Endothelial cell of umbilical vein (primary cell): ENCODE results near the gene DCUN1D2. TPM values are rescaled to one million over a fixed set of nuclear protein-coding genes. Genes with fewer than 3 reads are reported as not detected.

Source experiments
- BruUV-seq: library from RNA; stranded (reverse); fragments of 400-500 nt; replicated peaks from 2 replicates; lab custom pipeline; 2021; lab: Mats Ljungman, UMichigan
- CTCF ChIA-PET: fragments of 300-600, 350-600 bp; sonication (Branson Sonifier 250); formaldehyde crosslinking; loops from one replicate; lab custom pipeline; 2021; ENCODE audit warnings: antibody characterized with exemption, inconsistent platforms; lab: Charles Lee
- POLR2A ChIA-PET: fragments of 300-600, 350-600 bp; sonication (Branson Sonifier 250); formaldehyde crosslinking; loops from one replicate; lab custom pipeline; 2021; ENCODE audit warnings: antibody characterized with exemption, inconsistent platforms; lab: Charles Lee
- DNase-seq: peaks from one replicate; pipeline ENCODE4 v3.0.0-alpha.2; 2011; ENCODE audit warnings: low read depth, low spot score
- FAIRE-seq: peaks from 2 replicates; lab custom pipeline; 2011; peaks lifted over from hg19 to GRCh38; lab: Jason Lieb, UNC
- H2AFZ ChIP-seq: 2 replicates; pipeline ENCODE4 v1.6.0; 2012; ENCODE audit warnings: low read depth, low read length, control low read depth, inconsistent platforms
- H3K27ac ChIP-seq: 2 replicates; pipeline ENCODE4 v1.5.1; 2011; ENCODE audit warnings: low read depth, mild to moderate bottlenecking, control low read depth, low read length, moderate library complexity; ENCODE audit not compliant: insufficient read depth
- H3K27me3 ChIP-seq, 2 experiments: 2 replicates each; pipeline versions ENCODE4 v1.6.0 to v1.6.1; 2011; ENCODE audit warnings: low read length in 2 of 2, mixed read lengths in 1 of 2; ENCODE audit not compliant: control insufficient read depth in 2 of 2, insufficient read depth in 2 of 2
- H3K36me3 ChIP-seq, 2 experiments: 2 replicates in 1 of 2; 3 replicates in 1 of 2; pipeline ENCODE4 v1.5.1; 2011; ENCODE audit warnings: low read length in 2 of 2, mild to moderate bottlenecking in 1 of 2, moderate library complexity in 1 of 2; ENCODE audit not compliant: control insufficient read depth in 2 of 2, insufficient read depth in 2 of 2; ENCODE audit errors: extremely low read depth in 1 of 2
- H3K4me1 ChIP-seq: 3 replicates; pipeline ENCODE4 v1.5.1; 2011; ENCODE audit warnings: mild to moderate bottlenecking, low read length; ENCODE audit not compliant: control insufficient read depth, insufficient read depth; ENCODE audit errors: extremely low read depth
- H3K4me2 ChIP-seq: 2 replicates; pipeline ENCODE4 v1.6.1; 2011; ENCODE audit warnings: low read length, control low read depth, mixed read lengths; ENCODE audit not compliant: insufficient read depth
- H3K4me3 ChIP-seq, 3 experiments: fragments of 200-600 bp in 1 of 3; sonication (generic), shearing (Covaris generic) in 1 of 3; replicated peaks in 1 of 3; 2 replicates each; pipeline ENCODE4 v1.5.1; 2011 to 2016; ENCODE audit warnings: control low read depth in 3 of 3, low read length in 3 of 3, mild to moderate bottlenecking in 2 of 3, inconsistent platforms in 1 of 3, low read depth in 1 of 3, moderate library complexity in 1 of 3; ENCODE audit not compliant: insufficient read depth in 1 of 3
- H3K79me2 ChIP-seq: 2 replicates; pipeline ENCODE4 v1.6.0; 2012; ENCODE audit warnings: low read length, inconsistent platforms; ENCODE audit not compliant: control insufficient read depth, insufficient read depth
- H3K9ac ChIP-seq: replicated peaks from 2 replicates; pipeline ENCODE3; 2011; ENCODE audit warnings: low read length, control low read depth; ENCODE audit not compliant: insufficient read depth; ENCODE audit errors: extremely low read depth
- H3K9me1 ChIP-seq: replicated peaks from 3 replicates; pipeline ENCODE4 v1.6.0; 2011; ENCODE audit warnings: mild to moderate bottlenecking, low read length; ENCODE audit not compliant: control insufficient read depth, insufficient read depth; ENCODE audit errors: extremely low read depth
- H3K9me3 ChIP-seq: replicated peaks from 2 replicates; pipeline ENCODE4 v1.5.1; 2012; ENCODE audit warnings: low read length, inconsistent platforms; ENCODE audit not compliant: control insufficient read depth, insufficient read depth
- H4K20me1 ChIP-seq: replicated peaks from 2 replicates; pipeline ENCODE3; 2011; ENCODE audit warnings: mild to moderate bottlenecking, low read length; ENCODE audit not compliant: control insufficient read depth, insufficient read depth; ENCODE audit errors: extremely low read depth
- CTCF ChIP-seq, 2 donors: IDR thresholded peaks; 1 replicate in 1 of 2; 2 replicates in 1 of 2; pipeline ENCODE4 v1.5.1; 2011; ENCODE audit warnings: low read length in 2 of 2, mild to moderate bottlenecking in 2 of 2, moderate library complexity in 2 of 2, control low read depth in 1 of 2, inconsistent platforms in 1 of 2, low read depth in 1 of 2; ENCODE audit not compliant: insufficient read depth in 1 of 2; ENCODE audit errors: extremely low read depth in 1 of 2
- FOS ChIP-seq: IDR thresholded peaks from 2 replicates; pipeline ENCODE4 v1.6.1; 2011; ENCODE audit warnings: mild to moderate bottlenecking, low read length, moderate library complexity, borderline replicate concordance; ENCODE audit not compliant: insufficient read depth
- GATA2 ChIP-seq: IDR thresholded peaks from 2 replicates; pipeline ENCODE4 v1.7.0; 2011; ENCODE audit warnings: low read depth, mild to moderate bottlenecking, moderate library complexity, mixed read lengths, low read length; ENCODE audit not compliant: insufficient read length, insufficient read depth
- MAX ChIP-seq: IDR thresholded peaks from 2 replicates; pipeline ENCODE4 v1.6.1; 2011; ENCODE audit not compliant: insufficient read depth, insufficient read length
- MYC ChIP-seq: IDR thresholded peaks from one replicate; pipeline ENCODE4 v1.6.1; 2011; ENCODE audit warnings: mild to moderate bottlenecking, low read depth, low read length
- POLR2A ChIP-seq: IDR thresholded peaks from 2 replicates; pipeline ENCODE4 v1.6.1; 2012; ENCODE audit warnings: low read depth, mild to moderate bottlenecking, control low read depth, low read length
- dilution Hi-C: fragments of 300-500 bp; cut with MboI; formaldehyde crosslinking; loops from one replicate; pipeline ENCODE4 v1.15.0; 2019; ENCODE audit warnings: low sequenced_read_pairs; ENCODE audit not compliant: extremely low pct_ligation_motif_present
- intact Hi-C: fragments of 100-400 bp; cut with micrococcal nuclease; formaldehyde crosslinking; loops from one replicate; pipeline ENCODE4 v1.10.0; 2022
- polyA plus RNA-seq, 4 experiments: library from polyadenylated mRNA; depleted of rRNA in 3 of 4; stranded (reverse) in 3 of 4; unstranded in 1 of 4; fragments of >200 nt; gene quantifications; 2 replicates each; pipeline versions ENCODE4 v1.2.1 to v1.2.3, GENCODE V29; 2011 to 2012; ENCODE audit warnings: missing spikeins in 1 of 4
- total RNA-seq: library from RNA; stranded (reverse); gene quantifications from 2 replicates; pipeline ENCODE4 v1.2.3, GENCODE V29; 2021

DCUN1D2 gene
- total and polyA plus RNA-seq, 2 donors (not counting 3 experiments of a cell fraction or from before 2014, with no cell fraction given) = 10.5 to 24.9 TPM

GRCh38 chr13:113500530-113501265 is 10.2 kb upstream of the DCUN1D2 start:
- TF ChIP-seq FOS = no peak
- no peak for TF ChIP-seq MAX
- TF ChIP-seq CTCF (IDR thresholded peaks at IDR 0.05; ENCODE audit: extremely low read depth in 1 of 2, insufficient read depth in 1 of 2, low read depth in 1 of 2, low read length in 2 of 2) = no peak
- TF ChIP-seq MYC = no peak
- TF ChIP-seq POLR2A = no peak
- TF ChIP-seq GATA2 = no peak
- H4K20me1 ChIP-seq = peaks cover 3% of the 10 kb centered on the region
- FAIRE-seq (no peak), DNase-seq (no peak)
- no peak overlapping the region for H3K9ac ChIP-seq
- intact Hi-C loops (no loop called here), dilution Hi-C loops (no loop called here)
- BruUV-seq = no TSS peak
- H3K9me1 ChIP-seq = no peaks in the 10 kb centered on the region
- no peak overlapping the region for H2AFZ ChIP-seq
- H3K27ac ChIP-seq = no peak overlapping the region
- ChIA-PET POLR2A (no interaction called here), CTCF (no interaction called here)
- no peak overlapping the region for H3K4me2 ChIP-seq
- H3K4me3 ChIP-seq = no peak overlapping the region
- H3K4me1 ChIP-seq = peaks cover 4% of the 10 kb centered on the region
- peaks cover 32 to 51% of the 10 kb centered on the region in 2 experiments for H3K36me3 ChIP-seq
- no peaks in the 10 kb centered on the region for H3K9me3 ChIP-seq
- no peaks in the 10 kb centered on the region for H3K27me3 ChIP-seq
- H3K79me2 ChIP-seq = peaks cover 44% of the 10 kb centered on the region
